ENCODE results near the gene FAM89A. TPM values are rescaled to one million over a fixed set of nuclear protein-coding genes. Genes with fewer than 3 reads are reported as not detected.

Gene FAM89A
- total and polyA plus RNA-seq, 2 donors (not counting 1 experiment from before 2014, with no cell fraction given): 3.2 to 6.1 TPM

- H3K27me3 Mint-ChIP-seq: peaks cover 3% of the 10 kb centered on the region
- no peak for TF ChIP-seq CTCF (IDR thresholded peaks at IDR 0.05)
- no peak for TF ChIP-seq EZH2 (IDR thresholded peaks at IDR 0.05; ENCODE audit: borderline replicate concordance, insufficient read depth, low read depth, low read length, poor library complexity, severe bottlenecking)
- Histone ChIP-seq H3K36me3 (replicated peaks in 1 of 2; ENCODE audit: control extremely low read depth in 1 of 2, control insufficient read depth in 1 of 2, extremely low read depth in 1 of 2, insufficient read depth in 2 of 2, low read length in 1 of 2) (no peaks in the 10 kb centered on the region), H3K27ac (ENCODE audit: low read length in 2 of 2) (no peak overlapping the region), H3K4me1 (ENCODE audit: control insufficient read depth in 2 of 2, insufficient read depth in 2 of 2, low read length in 2 of 2) (peaks cover 13% of the 10 kb centered on the region in 2 donors), H3K4me2 (replicated peaks; ENCODE audit: low read depth, low read length, poor library complexity, severe bottlenecking) (peak overlapping the region; percentile 99), H3K4me3 (ENCODE audit: control extremely low read depth in 1 of 5, extremely low read depth in 1 of 5, insufficient read depth in 1 of 5, low read depth in 2 of 5, low read length in 4 of 5) (peak overlapping the region; percentile 6 to 85 (median 66)), H2AFZ (ENCODE audit: insufficient read depth, low read depth, low read length, poor library complexity, severe bottlenecking) (peak overlapping the region; percentile 98), H3K9me3 (ENCODE audit: control extremely low read depth in 1 of 3, control insufficient read depth in 2 of 3, insufficient read depth in 1 of 3, low read length in 2 of 3) (peaks cover 0 to 2% (median under 1%) of the 10 kb centered on the region in 3 donors), H3K9ac (ENCODE audit: low read length) (peak overlapping the region; percentile 77), H3K27me3 (replicated peaks in 1 of 4; ENCODE audit: control extremely low read depth in 1 of 4, control insufficient read depth in 3 of 4, insufficient read depth in 4 of 4, low read length in 3 of 4) (peaks cover 0 to 11% (median 3%) of the 10 kb centered on the region in 4 experiments), H4K20me1 (ENCODE audit: control insufficient read depth, insufficient read depth, low read length, poor library complexity, severe bottlenecking) (no peaks in the 10 kb centered on the region), H3K79me2 (ENCODE audit: control insufficient read depth, insufficient read depth, low read length) (peaks cover 5% of the 10 kb centered on the region)
- POLR2A ChIA-PET: interaction anchor here (1.1 kb wide), 1 partner anchor 62 kb away, joined by 4 read pairs; no protein-coding TSS in a partner anchor
- ATAC-seq (ENCODE audit: low read depth) (peak; percentile 29), DNase-seq (peak; percentile 53)
- CTCF ChIA-PET: interaction anchor here (1.1 to 1.2 kb wide), 2 partner anchors 14 to 172 kb away, joined by 3 read pairs; no protein-coding TSS in a partner anchor
- WGBS (ENCODE audit: insufficient coverage): 1% methylated on average over 91 of the region's 91 CpGs
- peak overlapping the region; percentile 20 for H3K27ac Mint-ChIP-seq
- intact Hi-C loops (cut with micrococcal nuclease): loop anchor here (1.0 to 5.0 kb wide), 4 partner anchors 60 to 397 kb away; partner anchors contain the start of genes ARV1, C1orf198 and COG2
- peaks cover 16% of the 10 kb centered on the region for H3K4me1 Mint-ChIP-seq
- H3K9me3 Mint-ChIP-seq (ENCODE audit: insufficient read depth): peaks cover 2% of the 10 kb centered on the region
- peak overlapping the region; percentile 81 for H3K4me3 Mint-ChIP-seq
Measured at GRCh38 chr1:231039161-231040018, 664 bp downstream of the FAM89A start.

Measured in B cell (primary cell).